Measurements from ENCODE around the gene FTCD.
A peak's percentile ranks its signal among the peaks of the same experiment; 100 is the strongest.
"Not testable (repeated sequence)": the region's sequence is repeated elsewhere in the genome, so short reads cannot be mapped to it uniquely, and the experiment has no call there.

Gene FTCD

GRCh38 chr21:46120301-46121285, 34.8 kb downstream of the FTCD start:
- no peak for DNase-seq

DNA sequence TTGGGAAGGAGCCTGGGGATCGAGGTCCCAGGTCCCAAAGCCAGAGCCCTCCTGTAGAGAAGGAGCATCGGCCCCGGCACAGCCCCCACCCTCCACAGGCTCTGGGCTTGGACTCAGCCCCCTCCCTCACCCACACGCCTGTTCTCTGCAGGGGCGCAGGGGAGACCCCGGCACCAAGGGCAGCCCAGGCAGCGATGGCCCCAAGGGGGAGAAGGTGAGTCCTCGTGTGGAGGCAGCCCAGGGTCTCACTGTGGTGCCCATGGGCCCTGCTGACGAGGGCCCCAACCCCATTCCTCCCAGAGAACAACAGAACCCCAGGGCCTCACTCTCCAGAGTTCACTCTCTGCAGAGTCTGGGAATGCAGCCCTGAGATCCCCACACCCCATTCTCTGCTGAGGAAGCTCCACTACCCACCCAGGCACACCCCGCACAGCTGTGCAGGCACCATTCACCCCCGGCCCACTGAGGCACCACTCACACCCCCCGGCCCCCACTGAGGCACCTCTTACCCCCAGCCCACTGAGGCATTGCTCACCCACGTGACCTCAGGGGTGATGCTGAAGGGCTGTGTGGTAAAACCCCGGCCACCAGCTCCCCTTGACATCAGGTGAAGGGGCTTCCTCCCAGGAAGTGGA, 35.6 kb downstream of the FTCD start:
- no peak for DNase-seq

DNA sequence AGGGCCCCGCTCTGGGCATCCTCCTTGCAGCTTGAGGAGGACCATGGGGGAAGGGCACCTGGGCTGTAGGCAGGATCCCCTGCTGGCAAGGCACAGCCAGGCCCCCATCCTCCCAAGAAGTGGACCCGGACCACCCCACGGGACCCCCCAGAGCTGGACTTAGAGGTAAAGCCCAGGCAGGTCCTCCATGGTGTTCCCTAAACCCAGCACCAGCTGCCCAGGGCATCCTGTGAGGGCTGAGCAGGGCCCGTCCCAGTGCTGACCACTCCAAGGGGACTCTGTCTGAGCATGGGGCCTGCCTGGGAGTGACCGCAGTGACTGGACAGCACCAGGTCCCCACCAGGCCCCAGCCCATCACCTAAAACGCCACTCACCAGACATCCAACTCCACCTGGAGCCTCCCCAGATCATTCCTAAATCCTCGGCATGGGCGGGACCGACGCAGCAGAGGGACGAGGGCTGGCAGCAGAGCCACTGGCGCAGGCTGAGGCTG, 36.2 kb downstream of the FTCD start:
- no peak for DNase-seq

DNA sequence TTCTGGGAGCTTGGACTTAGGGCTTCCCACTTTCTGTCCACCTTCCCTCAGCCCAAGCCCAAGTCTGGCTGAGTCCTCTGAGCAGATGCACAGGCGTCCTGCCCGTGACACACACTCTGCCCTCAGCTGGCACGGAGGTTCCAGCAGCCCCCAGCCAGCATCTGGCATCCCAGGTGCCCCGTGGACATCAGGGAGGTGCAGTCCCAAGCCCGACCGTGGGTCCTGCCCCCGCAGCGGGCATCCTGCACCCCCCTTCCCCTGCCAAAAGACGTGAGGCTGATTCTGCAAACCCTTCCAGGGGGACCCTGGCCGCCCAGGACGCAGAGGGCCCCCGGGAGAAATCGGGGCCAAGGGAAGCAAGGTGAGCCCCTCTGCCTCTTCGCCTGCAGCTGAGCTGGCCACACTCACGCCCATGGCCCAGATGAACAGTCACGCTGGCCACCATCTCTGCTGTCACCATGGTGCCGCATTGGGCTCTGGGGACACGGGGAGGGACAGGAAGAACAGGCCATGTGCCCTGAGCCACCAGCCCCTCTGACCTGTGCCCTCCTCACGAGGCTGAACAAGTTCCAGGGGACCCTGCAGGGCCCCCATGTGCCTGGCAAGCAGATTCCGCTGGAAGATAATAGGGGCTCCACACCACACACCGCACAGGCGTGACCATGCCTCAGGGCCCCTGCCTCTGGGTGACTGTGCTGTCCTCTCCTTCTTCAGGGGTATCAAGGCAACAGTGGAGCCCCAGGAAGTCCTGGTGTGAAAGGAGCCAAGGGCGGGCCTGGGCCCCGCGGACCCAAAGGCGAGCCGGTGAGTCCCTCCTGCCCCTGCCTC, 36.8 kb downstream of the FTCD start:
- no peak for DNase-seq

- DNase-seq: no peak
These were observed 37.6 kb downstream of the FTCD start for GRCh38 chr21:46117586-46118315.

DNA sequence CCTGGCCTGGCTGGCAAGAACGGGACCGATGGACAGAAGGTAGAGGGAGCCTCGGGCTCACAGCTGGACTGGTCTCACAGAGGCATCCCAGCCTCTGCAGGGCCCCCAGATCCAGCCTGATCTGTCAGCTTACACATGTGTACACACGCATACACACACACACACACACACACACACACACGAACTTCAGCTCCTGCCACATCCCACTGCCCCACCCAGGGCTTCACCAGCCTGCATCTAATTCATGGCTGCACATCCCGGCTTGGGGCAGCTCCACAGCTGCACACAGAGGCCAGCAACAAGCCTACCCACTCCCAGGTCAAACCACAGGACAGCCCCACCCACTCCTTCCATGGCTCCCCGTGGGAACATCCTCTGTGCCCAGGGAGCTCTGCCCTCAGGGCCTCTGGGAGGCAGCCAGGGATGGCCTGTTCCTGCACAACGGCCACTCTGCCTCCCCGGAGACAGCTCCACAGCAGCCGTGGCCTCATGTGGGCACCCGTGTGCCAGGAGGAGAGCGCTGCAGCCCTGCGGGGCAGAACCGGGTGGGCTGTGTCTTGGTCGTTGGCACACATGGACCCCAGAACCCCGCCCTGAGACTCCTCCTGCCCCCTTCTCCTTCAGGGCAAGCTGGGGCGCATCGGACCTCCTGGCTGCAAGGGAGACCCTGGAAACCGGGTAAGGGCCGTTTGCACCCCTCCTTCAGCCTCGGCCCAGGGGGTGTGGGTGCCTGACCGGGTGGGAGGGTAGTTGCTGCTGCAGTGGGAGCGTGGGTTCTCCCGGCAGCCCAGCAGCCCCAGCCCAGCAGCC, 38.4 kb downstream of the FTCD start:
- DNase-seq: no peak

DNA sequence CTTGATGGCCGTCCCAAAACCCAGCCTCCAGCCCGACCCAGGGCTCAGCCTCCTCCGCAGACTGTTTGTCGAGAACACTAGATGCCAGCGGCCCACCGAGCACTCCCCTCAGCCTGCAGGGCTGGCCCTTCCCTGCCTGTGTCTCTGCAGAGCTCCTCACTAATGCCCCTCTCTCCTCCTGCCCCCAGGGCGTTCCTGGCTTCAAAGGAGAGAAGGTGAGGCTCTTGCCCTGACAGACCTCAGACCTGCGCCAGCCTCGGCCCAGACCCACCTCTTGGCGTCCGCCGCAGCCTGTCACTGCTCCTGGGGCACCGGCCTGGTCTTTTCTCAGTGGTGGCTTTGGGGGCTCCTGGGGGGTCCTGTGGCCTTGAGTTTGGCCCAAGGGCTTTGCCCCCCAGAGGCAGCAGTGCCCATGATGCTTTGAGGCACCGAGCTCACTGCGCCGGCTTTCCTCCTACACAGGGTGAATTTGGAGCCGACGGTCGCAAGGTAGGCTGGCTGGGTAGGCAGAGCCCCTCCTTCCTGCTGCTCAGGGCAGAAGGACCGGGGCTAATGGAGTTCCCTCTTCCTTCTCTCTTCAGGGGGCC, 39.1 kb downstream of the FTCD start:
- DNase-seq: no peak

DNA sequence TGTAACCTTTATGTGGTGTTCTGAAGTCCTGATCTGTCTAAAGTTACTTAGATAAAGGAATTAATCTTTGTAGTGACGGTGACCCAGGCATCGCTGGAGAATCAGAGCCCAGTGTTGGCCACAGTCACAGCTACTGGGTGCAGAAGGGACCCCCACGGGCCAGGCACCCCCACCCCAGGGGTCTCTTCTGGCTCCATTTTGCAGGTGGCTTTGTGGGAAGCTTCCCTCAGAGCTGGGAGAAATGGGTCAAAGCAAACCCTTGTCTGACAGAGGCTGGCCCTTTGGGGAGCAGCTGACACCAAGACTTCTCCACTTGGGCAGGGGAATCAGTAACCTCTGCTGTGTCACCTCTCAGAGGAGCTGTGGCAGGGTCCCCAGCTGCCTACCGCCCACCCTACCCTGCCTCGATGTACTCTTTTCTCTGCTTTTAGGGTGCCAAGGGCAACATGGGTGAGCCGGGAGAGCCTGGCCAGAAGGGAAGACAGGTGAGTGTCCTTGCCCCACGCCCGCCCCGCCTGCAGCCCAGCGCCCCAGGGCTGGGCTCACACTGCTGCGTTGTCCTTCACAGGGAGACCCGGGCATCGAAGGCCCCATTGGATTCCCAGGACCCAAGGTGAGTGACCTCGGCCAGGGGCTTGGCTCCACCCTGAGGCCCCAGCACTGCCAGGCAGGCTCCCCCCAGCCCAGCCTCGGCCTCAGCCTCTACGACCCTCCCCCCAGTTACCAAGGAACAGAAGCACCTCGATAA, 39.8 kb downstream of the FTCD start:
- no peak for DNase-seq

DNA sequence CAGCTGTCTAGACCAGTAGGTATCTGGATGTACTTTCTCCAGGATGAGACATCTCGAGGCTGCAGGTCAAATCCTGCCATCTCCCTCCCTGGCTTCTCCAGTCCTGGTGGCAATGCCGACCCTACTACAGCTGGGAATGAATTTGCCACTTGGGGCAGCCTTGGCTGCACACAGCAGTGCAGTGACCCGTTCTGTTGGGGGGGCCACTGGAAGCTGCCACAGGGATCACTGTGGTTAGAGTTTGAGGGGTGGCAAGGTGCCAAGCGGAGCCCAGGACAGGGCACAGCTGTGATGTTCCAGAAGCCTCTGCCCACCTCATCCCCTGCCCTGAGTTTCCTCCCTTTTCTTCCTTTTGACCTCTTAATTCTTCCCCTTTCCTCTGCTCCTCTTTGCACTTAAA, 40.4 kb downstream of the FTCD start:
- no peak for DNase-seq

DNA sequence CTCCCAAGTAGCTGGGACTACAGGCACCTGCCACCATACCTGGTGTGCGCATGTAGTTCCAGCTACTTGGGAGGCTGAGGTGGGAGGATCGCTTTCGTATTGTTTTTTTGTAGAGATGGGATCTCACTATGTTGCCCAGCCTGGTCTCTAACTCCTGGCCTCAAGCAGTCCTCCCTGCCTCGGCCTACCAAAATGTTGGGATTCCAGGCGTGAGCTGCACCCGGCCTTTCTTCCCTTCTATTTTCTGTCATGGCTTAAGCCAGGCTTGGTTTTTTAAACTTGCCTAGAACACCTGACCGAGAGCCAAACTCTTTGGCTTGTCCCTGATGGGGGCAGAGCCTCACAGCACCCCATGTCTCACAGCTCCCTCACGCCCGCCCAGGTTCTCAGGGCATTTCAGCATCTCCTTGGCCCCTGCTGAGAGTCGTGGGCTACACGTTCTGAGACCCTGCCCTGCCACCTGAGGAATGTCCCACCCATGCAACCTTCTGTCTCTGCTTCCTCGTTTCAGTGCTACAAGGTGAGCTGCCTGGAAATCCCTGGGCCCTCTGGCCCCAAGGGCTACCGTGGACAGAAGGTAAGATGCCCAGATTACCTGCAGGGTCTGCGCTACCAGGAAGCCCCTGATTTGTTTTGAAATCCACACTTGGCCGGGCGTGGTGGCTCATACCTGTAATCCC, 41.7 kb downstream of the FTCD start:
- peak; percentile 44 for DNase-seq

GRCh38 chr21:46112725-46113215, 42.6 kb downstream of the FTCD start:
- DNase-seq: peak; percentile 44

- peak; percentile 45 for DNase-seq
These were observed 43.3 kb downstream of the FTCD start for GRCh38 chr21:46111857-46112724.

GRCh38 chr21:46111193-46111571, 44.2 kb downstream of the FTCD start:
- DNase-seq: peak; percentile 47

- no peak for DNase-seq
These were observed 44.7 kb downstream of the FTCD start for GRCh38 chr21:46110499-46111192.

DNA sequence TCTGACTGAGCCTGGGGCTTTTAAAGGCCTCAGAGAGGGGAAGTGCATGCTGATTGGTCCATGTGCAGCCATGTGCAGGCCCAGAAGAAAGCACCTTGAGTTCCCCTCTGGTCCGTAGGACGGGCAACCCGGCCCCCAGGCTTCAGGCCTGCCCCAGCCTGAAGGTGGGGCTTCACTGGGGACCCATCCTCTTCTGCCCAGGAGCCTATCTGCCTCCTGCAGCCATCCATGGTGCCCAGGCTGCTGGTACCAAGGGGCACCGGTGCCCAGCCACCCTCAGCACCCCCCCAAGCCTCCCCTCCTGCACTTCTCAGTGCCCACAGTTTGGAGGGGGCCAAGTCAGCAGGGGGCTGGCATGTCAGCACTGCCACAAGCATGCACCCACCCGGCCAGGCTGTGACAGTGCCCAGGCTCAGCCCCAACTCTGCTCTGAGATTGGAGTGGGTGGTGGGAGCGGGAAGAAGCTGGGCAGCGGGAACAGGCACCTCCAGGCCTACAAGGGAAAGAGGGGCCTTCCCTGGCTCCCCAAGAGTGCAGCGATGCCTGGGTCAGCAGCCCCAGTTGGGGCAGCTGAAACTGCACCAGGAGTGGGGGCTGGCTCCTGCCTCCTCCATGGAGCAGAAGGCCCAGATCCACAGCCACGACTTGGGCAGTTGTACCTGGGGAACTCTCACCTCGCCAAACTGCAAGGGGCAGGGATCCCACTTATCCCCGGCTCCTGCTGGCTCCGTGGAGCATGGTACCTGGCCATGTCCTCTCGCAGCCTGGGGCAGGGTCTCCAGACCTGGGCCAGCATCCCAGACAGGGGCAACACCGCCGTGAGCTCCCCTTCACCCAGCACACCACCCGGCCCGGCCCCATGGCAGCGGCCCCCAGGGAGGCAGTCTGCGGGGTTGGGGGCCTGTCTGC, 45.8 kb downstream of the FTCD start:
- no peak for DNase-seq

GRCh38 chr21:46108827-46109312, 46.5 kb downstream of the FTCD start:
- no peak for DNase-seq

DNA sequence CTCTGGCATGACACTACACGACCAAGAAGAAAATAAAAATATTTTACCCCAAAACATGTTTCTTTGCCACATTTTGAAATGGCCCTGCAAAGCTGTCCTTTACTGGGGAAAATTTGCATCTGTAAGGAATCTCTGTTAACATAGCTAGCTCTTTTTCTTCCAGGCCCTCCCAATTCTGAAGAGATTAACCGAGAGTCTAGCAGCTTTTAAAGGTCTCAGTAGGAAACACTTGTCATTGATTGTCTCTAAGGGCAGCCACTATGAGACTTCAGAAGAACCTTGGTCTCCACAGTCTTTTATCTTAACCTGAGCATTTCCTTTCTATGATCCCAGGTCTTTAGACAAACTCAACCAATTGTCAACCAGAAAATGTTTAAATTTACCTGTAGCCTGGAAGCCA, 48.0 kb downstream of the FTCD start:
- not testable (repeated sequence) for DNase-seq

Data from activated CD8-positive, alpha-beta memory T cell treated with anti-CD3 and anti-CD28 coated beads for 24 hours (primary cell).